K562 (cell line): ENCODE data around the gene ADARB2. TPM values are rescaled to one million over a fixed set of nuclear protein-coding genes. Genes with fewer than 3 reads are reported as not detected.

Experiments used
- ATAC-seq: fragments of 200-7000 bp; cut with Tn5 transposase; 3 replicates; pipeline ENCODE4 v1.9.1; 2020; ENCODE audit warnings: moderate library complexity
- BruUV-seq: library from RNA; stranded (reverse); fragments of 400-500 nt; replicated peaks from 2 replicates; lab custom pipeline; 2021; lab: Mats Ljungman, UMichigan
- CTCF ChIA-PET: fragments of 300-600 bp; formaldehyde crosslinking; extraction: SDS; loops from one replicate; lab custom pipeline; 2021; ENCODE audit warnings: low intra/inter-chr PET ratio; lab: Yijun Ruan, JAX
- POLR2A ChIA-PET: fragments of 300-600, 350-650 bp; sonication (Branson Sonifier 250); formaldehyde crosslinking; extraction: SDS; loops from one replicate; lab custom pipeline; 2021; ENCODE audit warnings: antibody characterized with exemption, inconsistent platforms; lab: Yijun Ruan, JAX
- DNase-seq, 4 experiments: peaks; one replicate each; pipeline versions ENCODE4 v3.0.0 to v3.0.0-alpha.2; 2011 to 2018; ENCODE audit warnings: low spot score in 3 of 4, mixed read lengths in 3 of 4; ENCODE audit errors: extremely low read depth in 1 of 4
- FAIRE-seq: peaks from 2 replicates; lab custom pipeline; 2011; peaks lifted over from hg19 to GRCh38; lab: Jason Lieb, UNC
- H2AFZ ChIP-seq: 2 replicates; pipeline ENCODE4 v1.6.0; 2011; ENCODE audit warnings: low read depth, low read length, control low read depth, inconsistent platforms
- H3K27ac ChIP-seq: fragments of 200-600 bp; 3 replicates; pipeline ENCODE4 v1.8.0; 2011; ENCODE audit warnings: low read depth, mild to moderate bottlenecking, control low read depth, inconsistent platforms, low read length, moderate library complexity, mixed read lengths; ENCODE audit errors: extremely low read depth
- H3K27me3 ChIP-seq, 2 experiments: fragments of 300-600 bp in 1 of 2; 2 replicates in 1 of 2; 3 replicates in 1 of 2; pipeline versions ENCODE4 v1.6.0 to v1.8.0; 2011; ENCODE audit warnings: inconsistent platforms in 2 of 2, low read length in 2 of 2, mild to moderate bottlenecking in 1 of 2, mixed read lengths in 1 of 2, moderate library complexity in 1 of 2; ENCODE audit not compliant: control insufficient read depth in 2 of 2, insufficient read depth in 2 of 2
- H3K36me3 ChIP-seq: fragments of 300-600 bp; 3 replicates; pipeline ENCODE4 v1.8.0; 2011; ENCODE audit warnings: mild to moderate bottlenecking, low read length, inconsistent platforms; ENCODE audit not compliant: control insufficient read depth, insufficient read depth
- H3K4me1 ChIP-seq, 2 experiments: fragments of 200-600 bp in 1 of 2; replicated peaks in 1 of 2; 2 replicates in 1 of 2; 3 replicates in 1 of 2; pipeline versions ENCODE4 v1.5.1 to v1.8.0; 2011; ENCODE audit warnings: inconsistent platforms in 2 of 2, low read length in 2 of 2, mild to moderate bottlenecking in 1 of 2, mixed read lengths in 1 of 2, moderate library complexity in 1 of 2; ENCODE audit not compliant: control insufficient read depth in 2 of 2, insufficient read depth in 2 of 2
- H3K4me2 ChIP-seq: 2 replicates; pipeline ENCODE4 v1.6.1; 2011; ENCODE audit warnings: low read length, control low read depth, inconsistent platforms, mixed read lengths; ENCODE audit not compliant: insufficient read depth
- H3K4me3 ChIP-seq: fragments of 200-600 bp; sonication (generic), shearing (Covaris generic); 2 replicates; pipeline ENCODE4 v1.5.1; 2016; ENCODE audit warnings: control low read depth, inconsistent platforms
- H3K79me2 ChIP-seq: fragments of 200-600 bp; 3 replicates; pipeline ENCODE4 v1.8.0; 2011; ENCODE audit warnings: low read length, inconsistent platforms; ENCODE audit not compliant: control insufficient read depth, insufficient read depth
- H3K9ac ChIP-seq, 2 experiments: 2 replicates each; pipeline versions ENCODE4 v1.6.0 to v1.6.1; 2011; ENCODE audit warnings: low read depth in 2 of 2, low read length in 2 of 2, control low read depth in 1 of 2, inconsistent platforms in 1 of 2, mild to moderate bottlenecking in 1 of 2, mixed read lengths in 1 of 2; ENCODE audit not compliant: insufficient read depth in 1 of 2
- H3K9me1 ChIP-seq: one replicate; pipeline ENCODE4 v1.6.0; 2011; ENCODE audit warnings: inconsistent platforms, mild to moderate bottlenecking, low read length, moderate library complexity; ENCODE audit not compliant: control insufficient read depth, insufficient read depth
- H3K9me3 ChIP-seq: replicated peaks from 2 replicates; pipeline ENCODE4 v1.5.1; 2011; ENCODE audit warnings: low read depth, low read length, inconsistent platforms; ENCODE audit not compliant: control insufficient read depth, insufficient read depth
- H4K20me1 ChIP-seq: replicated peaks from 2 replicates; pipeline ENCODE4 v1.6.1; 2011; ENCODE audit warnings: low read length, inconsistent platforms, mixed read lengths; ENCODE audit not compliant: control insufficient read depth, insufficient read depth
- FOXM1 ChIP-seq, 2 experiments: fragments of 450-650 bp in 1 of 2; sonication (generic) in 1 of 2; formaldehyde crosslinking in 1 of 2; IDR thresholded peaks; 2 replicates each; pipeline versions ENCODE4 v1.6.1 to v1.9.0; 2017 to 2022; ENCODE audit warnings: low read depth in 2 of 2, mild to moderate bottlenecking in 2 of 2, missing genetic modification reagents in 1 of 2, moderate library complexity in 1 of 2
- HNRNPL ChIP-seq: fragments of 200-400 bp; formaldehyde crosslinking; IDR thresholded peaks from 2 replicates; pipeline ENCODE4 v1.6.1; 2017; ENCODE audit warnings: low read depth, mild to moderate bottlenecking, low read length
- ZNF124 ChIP-seq: sonication (generic); formaldehyde crosslinking; IDR thresholded peaks from 2 replicates; pipeline ENCODE4 v1.8.1; 2022; ENCODE audit warnings: missing genetic modification reagents
- ZNF282 ChIP-seq: sonication (generic); formaldehyde crosslinking; IDR thresholded peaks from 2 replicates; pipeline ENCODE4 v1.8.1; 2023; ENCODE audit warnings: missing genetic modification reagents
- WGBS: fragments of 100-300 bp; shearing (Covaris generic); methylation state at CpG from one replicate; pipeline ENCODE4 v1.1.6; 2016; ENCODE audit warnings: low coverage, mixed read lengths; ENCODE audit not compliant: insufficient coverage; ENCODE audit errors: missing lambda C conversion rate; 5-methylcytosine and 5-hydroxymethylcytosine counted together
- in situ Hi-C: fragments of 300-500 bp; cut with MboI; formaldehyde crosslinking; loops from 4 replicates; pipeline ENCODE4 v1.15.0; 2018; ENCODE audit warnings: inconsistent platforms, mixed read lengths
- intact Hi-C: fragments of 100-400 bp; cut with micrococcal nuclease; formaldehyde crosslinking; loops from 2 replicates; pipeline ENCODE4 v1.14.2; 2022
- polyA plus RNA-seq, 8 experiments: library from polyadenylated mRNA; depleted of rRNA in 4 of 8; stranded (reverse) in 5 of 8; unstranded in 3 of 8; fragments of >200 nt; fragmentation: Nextera tagmentation in 2 of 8; fragmentation: Illumina TruSeq in 1 of 8; extraction: Ambion mirVana in 2 of 8; extraction: Trizol in 1 of 8; gene quantifications; 2 replicates each; pipeline versions ENCODE4 v1.2.1 to v1.2.3, GENCODE V29; 2011 to 2014; ENCODE audit warnings: inconsistent platforms in 1 of 8, missing spikeins in 1 of 8
- total RNA-seq, 7 experiments: library from RNA; depleted of rRNA in 6 of 7; stranded (reverse); fragments of >200 nt in 6 of 7; fragmentation: Illumina TruSeq in 2 of 7; extraction: Trizol in 2 of 7; gene quantifications; 2 replicates each; pipeline versions ENCODE4 v1.2.1 to v1.2.3, GENCODE V29; 2011 to 2021; ENCODE audit warnings: low replicate concordance in 1 of 7
- TF ChIP-seq, protein P1 (sequence below): fragments of 200-800 bp; sonication (Bioruptor generic); IDR thresholded peaks from 2 replicates; pipeline ENCODE4 v1.6.1; 2017; ENCODE audit warnings: missing genetic modification characterization, missing compliant biosample characterization

The ADARB2 gene
- total and polyA plus RNA-seq, 9 of the 15 experiments (the other 6 are each of a cell fraction or from before 2014, with no cell fraction given), result not detected

DNA sequence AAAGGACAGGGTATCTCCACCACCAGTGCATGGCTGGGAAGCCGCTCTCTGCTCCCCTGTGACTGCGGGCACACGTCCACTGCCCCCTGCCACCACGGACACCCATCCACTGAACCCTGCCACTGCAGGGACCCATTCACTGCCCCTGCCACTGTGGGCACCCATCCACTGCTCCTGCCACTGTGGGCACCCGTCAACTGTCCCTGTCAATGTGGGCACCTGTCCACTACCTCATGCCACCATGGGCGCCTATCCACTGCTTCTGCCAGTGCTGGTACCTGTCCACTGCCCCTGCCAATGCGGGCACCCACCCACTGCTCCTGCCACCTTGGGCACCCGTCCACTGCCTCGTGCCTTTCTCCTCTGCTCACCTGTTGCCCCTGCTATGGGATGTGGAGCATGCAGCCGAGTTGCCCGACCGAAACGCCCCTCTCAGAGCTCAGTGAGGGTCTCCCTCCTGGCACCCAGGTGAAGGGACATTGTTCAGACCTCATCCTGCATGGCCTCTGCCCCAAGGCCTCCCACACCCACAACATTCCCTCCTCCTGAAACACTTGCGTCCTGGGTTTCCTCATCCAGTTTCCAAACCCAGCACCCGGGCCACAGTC lies 207.4 kb downstream of the ADARB2 start:
- TF ChIP-seq ZNF124 (CRISPR knock-in tag), result no peak
- TF ChIP-seq FOXM1 (IDR thresholded peaks at IDR 0.05; ENCODE audit: low read depth), result no peak
- no peak for TF ChIP-seq FOXM1 (CRISPR knock-in tag; IDR thresholded peaks at IDR 0.05; ENCODE audit: low read depth)
- TF ChIP-seq, protein P1, sequence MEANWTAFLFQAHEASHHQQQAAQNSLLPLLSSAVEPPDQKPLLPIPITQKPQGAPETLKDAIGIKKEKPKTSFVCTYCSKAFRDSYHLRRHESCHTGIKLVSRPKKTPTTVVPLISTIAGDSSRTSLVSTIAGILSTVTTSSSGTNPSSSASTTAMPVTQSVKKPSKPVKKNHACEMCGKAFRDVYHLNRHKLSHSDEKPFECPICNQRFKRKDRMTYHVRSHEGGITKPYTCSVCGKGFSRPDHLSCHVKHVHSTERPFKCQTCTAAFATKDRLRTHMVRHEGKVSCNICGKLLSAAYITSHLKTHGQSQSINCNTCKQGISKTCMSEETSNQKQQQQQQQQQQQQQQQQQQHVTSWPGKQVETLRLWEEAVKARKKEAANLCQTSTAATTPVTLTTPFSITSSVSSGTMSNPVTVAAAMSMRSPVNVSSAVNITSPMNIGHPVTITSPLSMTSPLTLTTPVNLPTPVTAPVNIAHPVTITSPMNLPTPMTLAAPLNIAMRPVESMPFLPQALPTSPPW (CRISPR knock-in tag), result no peak
- no peak for TF ChIP-seq HNRNPL
- no peak for TF ChIP-seq ZNF282 (CRISPR knock-in tag)
- TF ChIP-seq, all 486 proteins: peak for 0
- Histone ChIP-seq H3K9me3 (no peaks in the 10 kb centered on the region), H2AFZ (no peak overlapping the region), H3K79me2 (no peaks in the 10 kb centered on the region), H3K9me1 (no peaks in the 10 kb centered on the region), H3K4me2 (no peak overlapping the region), H3K27me3 (peaks cover 10 to 63% of the 10 kb centered on the region in 2 experiments; a peak in 4 of 5 replicates), H3K27ac (no peak overlapping the region), H3K36me3 (no peaks in the 10 kb centered on the region), H3K4me1 (peaks cover 0 to 4% of the 10 kb centered on the region in 2 experiments; a peak in 2 of 5 replicates), H3K4me3 (no peak overlapping the region), H3K9ac (no peak overlapping the region), H4K20me1 (peaks cover 5% of the 10 kb centered on the region; the same call in 1 of the 2 replicates)
- POLR2A ChIA-PET, result no interaction called here
- CTCF ChIA-PET, result no interaction called here
- intact Hi-C loops, result no loop called here
- no peak for DNase-seq
- BruUV-seq, result no TSS peak
- ATAC-seq, result no peak
- no peak for FAIRE-seq
- in situ Hi-C loops, result no loop called here
- 0% methylated on average over 14 of the region's 15 CpGs for WGBS
